H9 (cell line): Measurements from ENCODE around the gene SYNJ1. TPM values are rescaled to one million over a fixed set of nuclear protein-coding genes. Genes with fewer than 3 reads are reported as not detected.

Experiments used
- DNase-seq: peaks from one replicate; pipeline ENCODE4 v3.0.0-alpha.2; 2017
- H2AFZ ChIP-seq: one replicate; pipeline ENCODE4 v1.6.1; 2013; ENCODE audit warnings: mild to moderate bottlenecking, low read length, control low read depth, moderate library complexity
- H2AK5ac ChIP-seq: 2 replicates; pipeline ENCODE4 v1.6.1; 2013; ENCODE audit warnings: low read length, control low read depth, mixed read lengths; ENCODE audit not compliant: insufficient read length
- H2BK120ac ChIP-seq: one replicate; pipeline ENCODE4 v1.6.1; 2013; ENCODE audit warnings: low read depth, mild to moderate bottlenecking, low read length, control low read depth, inconsistent platforms; ENCODE audit not compliant: poor library complexity, severe bottlenecking
- H2BK12ac ChIP-seq: 2 replicates; pipeline ENCODE4 v1.6.1; 2013; ENCODE audit warnings: low read length, control low read depth, mixed read lengths, low read depth; ENCODE audit not compliant: insufficient read length
- H2BK15ac ChIP-seq: 2 replicates; pipeline ENCODE4 v1.6.1; 2013; ENCODE audit warnings: low read depth, low read length, control low read depth
- H2BK20ac ChIP-seq: one replicate; pipeline ENCODE4 v1.6.1; 2013; ENCODE audit warnings: low read depth, mild to moderate bottlenecking, low read length, control low read depth, inconsistent platforms; ENCODE audit not compliant: poor library complexity, severe bottlenecking
- H2BK5ac ChIP-seq: 2 replicates; pipeline ENCODE4 v1.6.1; 2013; ENCODE audit warnings: low read length, control low read depth, mixed read lengths; ENCODE audit not compliant: insufficient read length
- H3K14ac ChIP-seq: 2 replicates; pipeline ENCODE4 v1.6.1; 2013; ENCODE audit warnings: low read length, control low read depth; ENCODE audit not compliant: insufficient read depth
- H3K18ac ChIP-seq: 2 replicates; pipeline ENCODE4 v1.6.1; 2013; ENCODE audit warnings: low read depth, mild to moderate bottlenecking, mixed read lengths, low read length, control low read depth; ENCODE audit not compliant: insufficient read length
- H3K23ac ChIP-seq: 2 replicates; pipeline ENCODE4 v1.6.1; 2013; ENCODE audit warnings: low read length, control low read depth, mixed read lengths, low read depth; ENCODE audit not compliant: insufficient read length
- H3K23me2 ChIP-seq: 2 replicates; pipeline ENCODE4 v1.6.1; 2013; ENCODE audit warnings: low read depth, mild to moderate bottlenecking, mixed read lengths, low read length, control low read depth; ENCODE audit not compliant: insufficient read length, poor library complexity, severe bottlenecking
- H3K27ac ChIP-seq: 2 replicates; pipeline ENCODE4 v1.5.1; 2013; ENCODE audit warnings: low read length, control low read depth, mixed read lengths, low read depth; ENCODE audit not compliant: insufficient read length
- H3K27me3 ChIP-seq: 2 replicates; pipeline ENCODE4 v1.6.1; 2013; ENCODE audit warnings: low read length, control low read depth, inconsistent platforms; ENCODE audit not compliant: insufficient read depth
- H3K4ac ChIP-seq: 2 replicates; pipeline ENCODE4 v1.6.1; 2013; ENCODE audit warnings: low read depth, mild to moderate bottlenecking, control low read depth, inconsistent platforms, low read length, moderate library complexity
- H3K4me1 ChIP-seq: 2 replicates; pipeline ENCODE4 v1.6.1; 2013; ENCODE audit warnings: low read length, control low read depth, inconsistent platforms; ENCODE audit not compliant: insufficient read depth
- H3K4me2 ChIP-seq: 2 replicates; pipeline ENCODE4 v1.6.1; 2013; ENCODE audit warnings: low read length, control low read depth, mixed read lengths; ENCODE audit not compliant: insufficient read length, insufficient read depth
- H3K56ac ChIP-seq: 2 replicates; pipeline ENCODE4 v1.6.1; 2013; ENCODE audit warnings: low read depth, mild to moderate bottlenecking, mixed read lengths, low read length, control low read depth; ENCODE audit not compliant: insufficient read length
- H3K79me1 ChIP-seq: 2 replicates; pipeline ENCODE4 v1.6.1; 2013; ENCODE audit warnings: low read depth, mild to moderate bottlenecking, moderate library complexity, low read length, control low read depth, inconsistent platforms; ENCODE audit not compliant: insufficient read depth, poor library complexity, severe bottlenecking
- H3K79me2 ChIP-seq: 2 replicates; pipeline ENCODE4 v1.6.1; 2013; ENCODE audit warnings: low read length, control low read depth, inconsistent platforms; ENCODE audit not compliant: insufficient read depth
- H3K9ac ChIP-seq: 2 replicates; pipeline ENCODE4 v1.6.1; 2013; ENCODE audit warnings: low read length, control low read depth, mixed read lengths; ENCODE audit not compliant: insufficient read length; ENCODE audit errors: extremely low read depth
- H3K9me3 ChIP-seq: one replicate; pipeline ENCODE4 v1.6.1; 2013; ENCODE audit warnings: low read depth, low read length, inconsistent platforms; ENCODE audit not compliant: control insufficient read depth
- H3T11ph ChIP-seq: one replicate; pipeline ENCODE4 v1.6.1; 2013; ENCODE audit warnings: mild to moderate bottlenecking, low read length, control low read depth, inconsistent platforms
- H4K20me1 ChIP-seq: one replicate; pipeline ENCODE4 v1.6.1; 2013; ENCODE audit not compliant: control insufficient read depth, insufficient read length, insufficient read depth
- H4K5ac ChIP-seq: 2 replicates; pipeline ENCODE4 v1.6.1; 2013; ENCODE audit warnings: low read depth, mild to moderate bottlenecking, mixed read lengths, low read length, control low read depth; ENCODE audit not compliant: insufficient read length
- H4K8ac ChIP-seq: replicated peaks from 2 replicates; pipeline ENCODE4 v1.6.1; 2013; ENCODE audit warnings: low read length, control low read depth, mixed read lengths, low read depth; ENCODE audit not compliant: insufficient read length
- H4K91ac ChIP-seq: 2 replicates; pipeline ENCODE4 v1.6.1; 2013; ENCODE audit warnings: low read depth, mild to moderate bottlenecking, moderate library complexity, mixed read lengths, low read length, control low read depth; ENCODE audit not compliant: insufficient read length
- H3K27ac Mint-ChIP-seq, 3 experiments: 2 replicates in 2 of 3; 3 replicates in 1 of 3; pipeline ENCODE4 v1.8.0; 2020 to 2021; ENCODE audit warnings: mixed read lengths in 3 of 3, mild to moderate bottlenecking in 1 of 3, moderate library complexity in 1 of 3
- H3K27me3 Mint-ChIP-seq: 2 replicates; pipeline ENCODE4 v1.8.0; 2021; ENCODE audit warnings: low read depth, mild to moderate bottlenecking, moderate library complexity, mixed read lengths
- H3K36me3 Mint-ChIP-seq, 3 experiments: 2 replicates in 2 of 3; 3 replicates in 1 of 3; pipeline ENCODE4 v1.8.0; 2020 to 2021; ENCODE audit warnings: low read depth in 3 of 3, mixed read lengths in 3 of 3; ENCODE audit not compliant: insufficient read depth in 1 of 3
- H3K4me1 Mint-ChIP-seq, 2 experiments: 2 replicates each; pipeline ENCODE4 v1.8.0; 2020; ENCODE audit warnings: mixed read lengths in 2 of 2
- H3K4me3 Mint-ChIP-seq, 2 experiments: 2 replicates in 1 of 2; 3 replicates in 1 of 2; pipeline ENCODE4 v1.8.0; 2020 to 2021; ENCODE audit warnings: mild to moderate bottlenecking in 2 of 2, mixed read lengths in 2 of 2, moderate library complexity in 1 of 2
- H3K9me3 Mint-ChIP-seq, 2 experiments: 2 replicates in 1 of 2; 3 replicates in 1 of 2; pipeline ENCODE4 v1.8.0; 2020; ENCODE audit warnings: mild to moderate bottlenecking in 2 of 2, mixed read lengths in 2 of 2, moderate library complexity in 1 of 2
- WGBS: extraction: QIAGEN DNeasy Blood & Tissue Kit; methylation state at CpG from one replicate; pipeline ENCODE4 v1.1.7; 2013; ENCODE audit warnings: missing lambda C conversion rate, low lambda C conversion rate, mixed read lengths; ENCODE audit not compliant: insufficient read length; ENCODE audit errors: extremely low coverage; 5-methylcytosine and 5-hydroxymethylcytosine counted together
- total RNA-seq: library from RNA; stranded (reverse); gene quantifications from 2 replicates; pipeline ENCODE4 v1.2.1, GENCODE V29; 2021
- TF ChIP-seq, protein P1 (sequence below): fragments of 200-600 bp; sonication (generic); conservative IDR thresholded peaks from 3 replicates; pipeline ENCODE4 v1.8.0; 2021; ENCODE audit warnings: antibody characterized with exemption, mild to moderate bottlenecking

Gene SYNJ1
- total RNA-seq, 1 experiment from 2014 or later = 7.1 TPM

DNA sequence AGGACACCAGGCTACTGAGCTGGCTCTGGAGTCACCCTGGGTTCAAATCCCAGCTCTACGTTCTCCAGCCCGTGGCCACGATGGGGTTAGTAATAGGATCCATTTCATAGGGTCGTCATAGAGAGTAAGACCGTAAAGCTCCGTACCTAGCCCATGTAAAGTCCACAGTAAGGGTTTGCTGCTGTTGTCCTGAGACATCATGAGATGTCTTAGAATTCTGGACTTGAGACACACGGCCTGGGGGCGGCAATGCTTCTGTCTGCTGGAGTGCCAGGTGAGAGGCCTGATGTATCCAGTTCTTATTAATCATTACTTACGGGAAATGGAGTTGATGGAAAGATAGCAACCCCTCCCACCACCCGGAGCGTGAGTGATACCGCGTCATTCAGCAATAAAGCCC, 146.1 kb downstream of the SYNJ1 start:
- H3K27me3 ChIP-seq = no peaks in the 10 kb centered on the region; the same call in 1 of the 2 replicates
- no peaks in the 10 kb centered on the region for H3K23me2 ChIP-seq
- Mint-ChIP-seq H3K36me3 (no peaks in the 10 kb centered on the region), H3K4me1 (peaks cover 0 to 9% of the 10 kb centered on the region in 2 experiments; a peak in 1 of 4 replicates), H3K9me3 (no peaks in the 10 kb centered on the region), H3K4me3 (no peak overlapping the region), H3K27me3 (peaks cover 11% of the 10 kb centered on the region), H3K27ac (no peak overlapping the region)
- no peak overlapping the region for H3T11ph ChIP-seq
- no peak for DNase-seq
- H4K20me1 ChIP-seq = no peaks in the 10 kb centered on the region
- TF ChIP-seq, protein P1, sequence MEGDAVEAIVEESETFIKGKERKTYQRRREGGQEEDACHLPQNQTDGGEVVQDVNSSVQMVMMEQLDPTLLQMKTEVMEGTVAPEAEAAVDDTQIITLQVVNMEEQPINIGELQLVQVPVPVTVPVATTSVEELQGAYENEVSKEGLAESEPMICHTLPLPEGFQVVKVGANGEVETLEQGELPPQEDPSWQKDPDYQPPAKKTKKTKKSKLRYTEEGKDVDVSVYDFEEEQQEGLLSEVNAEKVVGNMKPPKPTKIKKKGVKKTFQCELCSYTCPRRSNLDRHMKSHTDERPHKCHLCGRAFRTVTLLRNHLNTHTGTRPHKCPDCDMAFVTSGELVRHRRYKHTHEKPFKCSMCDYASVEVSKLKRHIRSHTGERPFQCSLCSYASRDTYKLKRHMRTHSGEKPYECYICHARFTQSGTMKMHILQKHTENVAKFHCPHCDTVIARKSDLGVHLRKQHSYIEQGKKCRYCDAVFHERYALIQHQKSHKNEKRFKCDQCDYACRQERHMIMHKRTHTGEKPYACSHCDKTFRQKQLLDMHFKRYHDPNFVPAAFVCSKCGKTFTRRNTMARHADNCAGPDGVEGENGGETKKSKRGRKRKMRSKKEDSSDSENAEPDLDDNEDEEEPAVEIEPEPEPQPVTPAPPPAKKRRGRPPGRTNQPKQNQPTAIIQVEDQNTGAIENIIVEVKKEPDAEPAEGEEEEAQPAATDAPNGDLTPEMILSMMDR = no peak
- H4K91ac ChIP-seq = no peak overlapping the region
- H4K8ac ChIP-seq = no peak overlapping the region
- H4K5ac ChIP-seq = no peak overlapping the region
- H2AFZ ChIP-seq = no peak overlapping the region
- no peaks in the 10 kb centered on the region for H3K79me2 ChIP-seq
- no peak overlapping the region for H3K23ac ChIP-seq
- no peaks in the 10 kb centered on the region for H3K9me3 ChIP-seq
- no peak overlapping the region for H2BK15ac ChIP-seq
- no peaks in the 10 kb centered on the region for H3K4me1 ChIP-seq
- no peak overlapping the region for H3K27ac ChIP-seq
- no peak overlapping the region for H2BK20ac ChIP-seq
- H2BK12ac ChIP-seq = no peak overlapping the region
- no peaks in the 10 kb centered on the region for H3K79me1 ChIP-seq
- H3K56ac ChIP-seq = no peak overlapping the region
- no peak overlapping the region for H3K4ac ChIP-seq
- WGBS = no CpG with 5 or more reads among the region's 13 CpGs
- no peak overlapping the region for H3K14ac ChIP-seq
- H3K18ac ChIP-seq = no peak overlapping the region
- no peak overlapping the region for H2BK5ac ChIP-seq
- no peak overlapping the region for H3K4me2 ChIP-seq
- H2AK5ac ChIP-seq = no peak overlapping the region
- no peak overlapping the region for H3K9ac ChIP-seq
- H2BK120ac ChIP-seq = no peak overlapping the region
